ENCODE data around the gene IRF2. TPM values are rescaled to one million over a fixed set of nuclear protein-coding genes. Genes with fewer than 3 reads are reported as not detected.

Gene IRF2
- total RNA-seq, 1 donor from 2014 or later: 44.0 TPM

DNA sequence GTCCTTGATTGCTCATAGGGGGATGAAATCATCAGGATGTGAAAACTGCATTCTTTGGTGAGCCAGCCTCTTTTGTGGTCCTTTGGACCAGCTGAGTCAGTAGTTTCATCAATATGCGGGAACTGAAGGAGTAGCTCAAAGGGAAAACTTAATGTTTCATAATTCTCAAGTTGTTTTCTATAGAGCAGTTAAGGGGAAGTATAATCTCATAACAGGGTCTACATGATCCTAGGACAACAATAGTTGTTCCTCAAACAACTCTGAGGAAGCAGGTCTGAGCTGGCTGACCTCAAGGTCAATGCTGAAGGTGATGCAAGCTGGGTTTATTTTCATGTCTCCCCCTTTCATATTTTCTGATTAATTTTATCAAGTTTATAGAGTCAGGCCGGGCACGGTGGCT lies 36.1 kb upstream of the IRF2 start:
- ATAC-seq: peak; percentile 78
- DNase-seq: no peak
- H3K9me3 ChIP-seq: no peaks in the 10 kb centered on the region
- no peaks in the 10 kb centered on the region for H3K36me3 ChIP-seq
- no peak overlapping the region for H3K27ac ChIP-seq
- TF ChIP-seq, protein P1, sequence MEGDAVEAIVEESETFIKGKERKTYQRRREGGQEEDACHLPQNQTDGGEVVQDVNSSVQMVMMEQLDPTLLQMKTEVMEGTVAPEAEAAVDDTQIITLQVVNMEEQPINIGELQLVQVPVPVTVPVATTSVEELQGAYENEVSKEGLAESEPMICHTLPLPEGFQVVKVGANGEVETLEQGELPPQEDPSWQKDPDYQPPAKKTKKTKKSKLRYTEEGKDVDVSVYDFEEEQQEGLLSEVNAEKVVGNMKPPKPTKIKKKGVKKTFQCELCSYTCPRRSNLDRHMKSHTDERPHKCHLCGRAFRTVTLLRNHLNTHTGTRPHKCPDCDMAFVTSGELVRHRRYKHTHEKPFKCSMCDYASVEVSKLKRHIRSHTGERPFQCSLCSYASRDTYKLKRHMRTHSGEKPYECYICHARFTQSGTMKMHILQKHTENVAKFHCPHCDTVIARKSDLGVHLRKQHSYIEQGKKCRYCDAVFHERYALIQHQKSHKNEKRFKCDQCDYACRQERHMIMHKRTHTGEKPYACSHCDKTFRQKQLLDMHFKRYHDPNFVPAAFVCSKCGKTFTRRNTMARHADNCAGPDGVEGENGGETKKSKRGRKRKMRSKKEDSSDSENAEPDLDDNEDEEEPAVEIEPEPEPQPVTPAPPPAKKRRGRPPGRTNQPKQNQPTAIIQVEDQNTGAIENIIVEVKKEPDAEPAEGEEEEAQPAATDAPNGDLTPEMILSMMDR (IDR thresholded peaks at IDR 0.05): no peak
- H3K4me3 ChIP-seq: no peak overlapping the region
- no peaks in the 10 kb centered on the region for H3K27me3 ChIP-seq
- intact Hi-C loops (cut with DNase I): no loop called here
- peaks cover 13% of the 10 kb centered on the region for H3K4me1 ChIP-seq

DNA sequence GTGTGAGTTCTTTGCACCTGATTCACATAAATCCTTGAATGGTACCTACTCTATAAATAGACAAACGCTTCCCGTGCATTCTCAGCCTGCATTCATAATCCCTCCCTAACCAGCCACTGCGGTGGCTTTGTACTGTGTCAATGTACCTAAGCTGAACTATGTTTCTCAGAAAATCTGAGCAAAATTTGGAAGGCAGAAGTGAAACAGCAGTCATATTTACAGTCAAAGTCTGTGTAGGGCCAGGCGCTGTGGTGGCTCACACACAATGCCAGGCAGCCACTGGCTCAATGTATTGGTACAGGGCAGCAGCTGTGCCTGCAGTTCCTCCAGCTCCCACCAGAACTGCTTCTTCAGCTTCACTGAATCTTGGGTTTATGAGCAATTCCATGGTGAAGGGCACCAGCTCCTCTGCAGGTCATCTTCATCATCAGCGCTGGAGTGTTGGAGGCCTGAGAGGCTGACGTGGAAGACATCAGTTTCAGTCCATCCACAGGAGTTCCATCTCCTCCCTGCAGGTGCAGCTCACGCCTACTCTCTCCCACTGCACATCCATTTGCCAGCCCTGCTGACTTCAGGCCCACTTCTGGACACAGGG lies 32.3 kb upstream of the IRF2 start:
- ATAC-seq: peak; percentile 78
- intact Hi-C loops (cut with DNase I): no loop called here
- no peak overlapping the region for H3K27ac ChIP-seq

DNA sequence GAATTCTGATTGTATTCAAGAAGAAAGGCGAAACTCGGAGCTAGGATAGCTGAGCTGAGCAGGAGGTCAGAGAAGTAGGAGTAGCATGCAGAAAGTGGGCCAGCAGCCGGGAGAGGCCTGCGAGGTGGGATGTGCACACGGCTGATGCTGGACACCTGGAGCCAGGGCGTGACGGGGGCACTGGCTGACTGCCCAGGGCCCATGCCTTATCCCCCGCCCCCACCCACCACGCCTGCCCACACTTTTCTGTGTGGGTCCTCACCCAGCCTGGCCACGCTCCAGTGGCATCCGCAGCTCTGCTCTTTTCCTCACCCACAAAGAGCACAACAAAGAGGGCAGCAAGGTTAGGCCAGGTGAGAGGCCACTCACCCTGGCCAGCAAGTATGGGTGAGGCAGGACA lies 30.0 kb upstream of the IRF2 start:
- intact Hi-C loops (cut with DNase I): no loop called here
- ATAC-seq: no peak
- Histone ChIP-seq H3K4me1 (peaks cover 7% of the 10 kb centered on the region), H3K4me3 (no peak overlapping the region), H3K9me3 (no peaks in the 10 kb centered on the region), H3K36me3 (no peaks in the 10 kb centered on the region), H3K27ac (no peak overlapping the region), H3K27me3 (no peaks in the 10 kb centered on the region)
- TF ChIP-seq, protein P1 (IDR thresholded peaks at IDR 0.05): no peak
- no peak for DNase-seq

More for the DNA sequence above, 32.3 kb upstream of the IRF2 start:
- Histone ChIP-seq H3K4me3 (no peak overlapping the region), H3K9me3 (no peaks in the 10 kb centered on the region), H3K4me1 (peaks cover 7% of the 10 kb centered on the region), H3K27me3 (no peaks in the 10 kb centered on the region), H3K36me3 (no peaks in the 10 kb centered on the region)
- TF ChIP-seq, protein P1 (IDR thresholded peaks at IDR 0.05): peak; percentile 15
- no peak for DNase-seq

DNA sequence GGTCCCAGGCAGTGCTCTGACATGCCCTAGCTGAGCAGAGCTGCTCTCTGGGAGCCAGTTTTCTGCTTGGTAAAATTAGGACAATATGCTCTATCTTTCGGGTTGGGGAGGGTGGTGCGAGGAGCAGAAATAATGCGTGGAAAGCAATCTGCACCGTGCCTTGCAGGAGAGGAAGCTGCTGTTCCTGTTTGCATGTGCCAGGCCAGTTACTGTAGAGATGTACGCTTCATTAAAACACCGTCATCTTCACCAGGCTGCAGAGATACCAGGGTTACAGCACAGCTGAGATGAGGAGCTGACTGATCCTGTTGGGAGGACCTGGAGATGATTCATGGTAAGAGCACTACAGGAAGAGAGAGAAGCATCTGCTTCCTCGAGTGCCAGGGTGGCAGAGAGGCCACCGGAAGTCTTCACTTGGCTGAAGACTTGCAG lies 29.5 kb upstream of the IRF2 start:
- H3K9me3 ChIP-seq: no peaks in the 10 kb centered on the region
- DNase-seq (no peak), ATAC-seq (peak; percentile 72)
- TF ChIP-seq, protein P1 (IDR thresholded peaks at IDR 0.05): no peak
- H3K4me3 ChIP-seq: no peak overlapping the region
- intact Hi-C loops (cut with DNase I): no loop called here
- peaks cover 7% of the 10 kb centered on the region for H3K4me1 ChIP-seq
- H3K36me3 ChIP-seq: no peaks in the 10 kb centered on the region
- H3K27me3 ChIP-seq: no peaks in the 10 kb centered on the region
- no peak overlapping the region for H3K27ac ChIP-seq

DNA sequence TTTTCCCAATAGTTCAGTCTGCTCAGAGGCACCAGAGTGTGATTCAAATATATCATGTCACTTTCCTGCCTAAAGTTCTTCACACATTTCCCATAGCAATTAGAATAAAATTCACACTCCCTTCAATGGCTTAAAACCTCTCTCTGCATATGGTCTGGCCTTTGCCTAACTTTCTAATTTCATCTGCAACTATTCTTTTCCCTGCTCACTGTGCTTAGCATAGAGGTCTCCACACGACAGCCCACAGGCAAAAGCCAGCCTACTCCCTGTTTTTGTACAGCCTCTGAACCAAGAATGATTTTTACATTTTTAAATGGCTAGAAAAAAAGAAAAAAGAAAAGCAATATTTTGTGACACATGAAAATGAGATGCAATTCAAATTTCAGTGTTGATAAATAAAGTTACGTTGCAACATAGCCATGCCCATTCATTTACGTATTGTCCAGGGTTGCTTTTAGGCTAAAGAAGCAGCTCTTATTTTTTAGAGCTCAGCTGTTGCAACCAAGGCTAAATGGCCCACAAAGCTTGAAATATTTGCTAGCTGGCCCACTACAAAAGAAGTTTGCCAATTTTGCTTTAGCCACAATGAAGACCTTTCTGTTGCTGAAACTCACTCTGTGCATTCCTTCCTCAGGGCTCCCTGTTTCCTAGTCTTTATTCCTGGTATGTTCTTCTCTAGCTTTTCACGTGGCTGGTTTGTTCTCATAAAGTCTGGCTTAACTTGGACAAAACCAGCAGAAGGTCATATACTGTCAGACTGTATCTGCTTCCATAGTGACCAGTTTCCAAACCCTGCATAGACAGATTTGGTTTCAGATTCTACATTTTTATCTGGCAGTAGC lies 26.6 kb upstream of the IRF2 start:
- ATAC-seq (no peak), DNase-seq (no peak)
- Histone ChIP-seq H3K4me1 (peaks cover 7% of the 10 kb centered on the region), H3K36me3 (no peaks in the 10 kb centered on the region), H3K27me3 (no peaks in the 10 kb centered on the region), H3K9me3 (no peaks in the 10 kb centered on the region), H3K4me3 (no peak overlapping the region), H3K27ac (no peak overlapping the region)
- intact Hi-C loops (cut with DNase I): no loop called here
- TF ChIP-seq, protein P1 (IDR thresholded peaks at IDR 0.05): no peak

Data from upper lobe of right lung (tissue), 1 donor.